ENCODE results near the gene GFOD1. TPM values are rescaled to one million over a fixed set of nuclear protein-coding genes. Genes with fewer than 3 reads are reported as not detected.
"Not testable (repeated sequence)": the region's sequence is repeated elsewhere in the genome, so short reads cannot be mapped to it uniquely, and the experiment has no call there.

The GFOD1 gene
- total RNA-seq, 2 donors from 2014 or later: 10.0 to 12.2 TPM

GRCh38 chr6:13390658-13391057 is 96.7 kb downstream of the GFOD1 start:
- intact Hi-C loops (cut with DNase I): no loop called here
- no peaks in the 10 kb centered on the region for H3K27me3 ChIP-seq (replicated peaks; ENCODE audit: insufficient read depth)
- H3K36me3 ChIP-seq: no peaks in the 10 kb centered on the region
- no peak overlapping the region for H3K27ac ChIP-seq
- DNase-seq (ENCODE audit: low spot score): no peak
- no peaks in the 10 kb centered on the region for H3K9me3 ChIP-seq
- TF ChIP-seq POLR2A (IDR thresholded peaks at IDR 0.05) (no peak), POLR2AphosphoS5 (IDR thresholded peaks at IDR 0.05) (no peak), CTCF (IDR thresholded peaks at IDR 0.05) (no peak)
- no peak overlapping the region for H3K4me3 ChIP-seq
- H3K4me1 ChIP-seq (replicated peaks): no peaks in the 10 kb centered on the region
- WGBS: 77% methylated on average over 3 of the region's 3 CpGs

- intact Hi-C loops (cut with DNase I): not testable (repeated sequence)
Observed at GRCh38 chr6:13389237-13389636, 98.2 kb downstream of the GFOD1 start.

GRCh38 chr6:13388769-13389168 is 98.6 kb downstream of the GFOD1 start:
- intact Hi-C loops (cut with DNase I); H3K27ac ChIP-seq; H3K4me1 ChIP-seq (replicated peaks); H3K36me3 ChIP-seq; H3K27me3 ChIP-seq (replicated peaks; ENCODE audit: insufficient read depth); DNase-seq (ENCODE audit: low spot score); H3K9me3 ChIP-seq; H3K4me3 ChIP-seq: not testable (repeated sequence)
- 88% methylated on average over 1 of the region's 1 CpG for WGBS

More at GRCh38 chr6:13389237-13389636, 98.2 kb downstream of the GFOD1 start:
- H3K27me3 ChIP-seq (replicated peaks; ENCODE audit: insufficient read depth); H3K4me3 ChIP-seq; H3K4me1 ChIP-seq (replicated peaks); H3K9me3 ChIP-seq; H3K36me3 ChIP-seq; DNase-seq (ENCODE audit: low spot score); H3K27ac ChIP-seq: not testable (repeated sequence)
- WGBS: 100% methylated on average over 1 of the region's 1 CpG

- intact Hi-C loops (cut with DNase I): no loop called here
- no peaks in the 10 kb centered on the region for H3K27me3 ChIP-seq (replicated peaks; ENCODE audit: insufficient read depth)
- no peaks in the 10 kb centered on the region for H3K9me3 ChIP-seq
- H3K27ac ChIP-seq: no peak overlapping the region
- peaks cover 3% of the 10 kb centered on the region for H3K4me1 ChIP-seq (replicated peaks)
- H3K36me3 ChIP-seq: no peaks in the 10 kb centered on the region
- TF ChIP-seq CTCF (IDR thresholded peaks at IDR 0.05): no peak
- no peak for TF ChIP-seq POLR2AphosphoS5 (IDR thresholded peaks at IDR 0.05)
- no peak for TF ChIP-seq POLR2A (IDR thresholded peaks at IDR 0.05)
- no peak for DNase-seq (ENCODE audit: low spot score)
- WGBS: 73% methylated on average over 5 of the region's 5 CpGs
- H3K4me3 ChIP-seq: no peak overlapping the region
Observed at GRCh38 chr6:13384966-13385365, 102.4 kb downstream of the GFOD1 start.

GRCh38 chr6:13384506-13384905 is 102.9 kb downstream of the GFOD1 start:
- WGBS: 91% methylated on average over 9 of the region's 9 CpGs
- Histone ChIP-seq H3K36me3 (no peaks in the 10 kb centered on the region), H3K9me3 (no peaks in the 10 kb centered on the region), H3K27ac (no peak overlapping the region), H3K4me3 (no peak overlapping the region), H3K27me3 (replicated peaks; ENCODE audit: insufficient read depth) (no peaks in the 10 kb centered on the region), H3K4me1 (replicated peaks) (peaks cover 3% of the 10 kb centered on the region)
- DNase-seq (ENCODE audit: low spot score): no peak
- intact Hi-C loops (cut with DNase I): no loop called here
- TF ChIP-seq CTCF (IDR thresholded peaks at IDR 0.05) (no peak), POLR2A (IDR thresholded peaks at IDR 0.05) (no peak), POLR2AphosphoS5 (IDR thresholded peaks at IDR 0.05) (no peak)

GRCh38 chr6:13383328-13384163 is 103.9 kb downstream of the GFOD1 start:
- DNase-seq (ENCODE audit: low spot score): peak; percentile 46
- Histone ChIP-seq H3K4me3 (no peak overlapping the region), H3K4me1 (replicated peaks) (peaks cover 3% of the 10 kb centered on the region), H3K27me3 (replicated peaks; ENCODE audit: insufficient read depth) (no peaks in the 10 kb centered on the region), H3K36me3 (no peaks in the 10 kb centered on the region), H3K27ac (peak overlapping the region in 1 of 2 donors; percentile 29), H3K9me3 (no peaks in the 10 kb centered on the region)
- WGBS: 49% methylated on average over 9 of the region's 9 CpGs
- TF ChIP-seq POLR2A (IDR thresholded peaks at IDR 0.05): no peak
- peak in 2 of 4 experiments; percentile 38 to 45 for TF ChIP-seq CTCF (IDR thresholded peaks at IDR 0.05)
- TF ChIP-seq POLR2AphosphoS5 (IDR thresholded peaks at IDR 0.05): peak; percentile 48
- intact Hi-C loops (cut with DNase I): no loop called here
